Stimulated activated CD4-positive, alpha-beta T cell treated with anti-CD3 and anti-CD28 coated beads, Interleukin-1b, Interleukin-23, amount 100 ng/mL, for 48 hours (primary cell): ENCODE measurements around the gene DCT.
A peak's percentile ranks its signal among the peaks of the same experiment; 100 is the strongest.
"Not testable (repeated sequence)": the region's sequence is repeated elsewhere in the genome, so short reads cannot be mapped to it uniquely, and the experiment has no call there.

Experiments
- DNase-seq: peaks from one replicate; pipeline ENCODE4 v3.0.0-alpha.2; 2020

The DCT gene

DNA sequence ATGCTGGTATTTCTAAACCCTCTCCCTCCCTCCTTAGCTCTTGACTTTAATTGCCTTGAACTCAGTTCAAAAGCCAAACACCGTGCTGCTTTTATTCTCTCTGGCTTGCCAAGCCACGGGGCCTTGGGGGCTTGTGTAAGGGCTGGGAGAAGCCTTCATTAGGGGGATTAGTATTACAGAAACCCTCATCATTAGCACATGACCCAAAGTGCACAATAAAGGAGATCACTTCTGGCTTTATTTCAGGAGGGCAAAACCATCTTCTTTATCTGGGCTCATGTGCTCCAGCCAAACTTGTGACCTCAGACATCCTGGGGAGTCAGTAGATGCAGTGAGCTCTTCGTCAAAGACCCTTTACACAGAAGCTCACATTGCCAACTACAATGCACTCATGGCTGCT, at the start of gene DCT:
TSS of gene DCT (minus strand) at position 67 of the 400 bp plus-strand sequence. CDS start 427 bp downstream, outside the sequence.
- no peak for DNase-seq

DNA sequence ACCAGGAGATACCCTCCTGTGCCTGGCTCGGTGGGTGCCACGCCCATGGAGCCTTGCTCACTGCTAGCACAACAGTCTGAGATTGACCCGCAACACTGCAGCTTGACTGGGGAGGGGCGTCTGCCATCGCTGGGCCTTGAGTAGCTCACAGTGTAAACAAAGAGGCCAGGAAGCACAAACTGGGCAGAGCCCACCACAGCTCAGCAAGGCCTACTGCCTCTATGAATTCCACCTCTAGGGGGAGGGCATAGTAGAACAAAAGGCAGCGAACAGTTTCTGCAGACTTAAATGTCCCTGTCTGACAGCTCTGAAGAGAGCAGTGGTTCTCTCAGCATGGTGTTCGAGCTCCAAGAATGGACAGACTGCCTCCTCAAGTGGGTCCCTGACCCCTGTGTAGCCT, 47.5 kb upstream of the DCT start:
- not testable (repeated sequence) for DNase-seq

DNA sequence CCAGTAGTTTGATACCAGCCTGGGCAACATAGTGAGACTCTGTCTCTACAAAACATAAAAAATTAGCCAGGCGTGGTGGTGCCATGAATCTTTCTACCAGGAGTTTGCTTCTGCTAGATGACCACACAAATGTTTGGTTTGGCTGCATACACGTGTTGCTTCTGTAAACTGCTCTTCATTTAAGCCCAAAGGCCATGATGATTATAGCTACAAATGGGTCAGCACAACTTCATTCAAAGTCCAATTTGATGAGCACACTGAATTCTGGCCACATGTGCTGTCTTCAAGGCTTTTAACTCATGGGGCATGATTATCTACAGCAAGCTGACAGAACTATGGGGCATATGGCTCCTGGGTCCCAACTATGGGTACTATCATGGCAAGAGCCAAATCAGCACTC, 46.3 kb upstream of the DCT start:
- no peak for DNase-seq

DNA sequence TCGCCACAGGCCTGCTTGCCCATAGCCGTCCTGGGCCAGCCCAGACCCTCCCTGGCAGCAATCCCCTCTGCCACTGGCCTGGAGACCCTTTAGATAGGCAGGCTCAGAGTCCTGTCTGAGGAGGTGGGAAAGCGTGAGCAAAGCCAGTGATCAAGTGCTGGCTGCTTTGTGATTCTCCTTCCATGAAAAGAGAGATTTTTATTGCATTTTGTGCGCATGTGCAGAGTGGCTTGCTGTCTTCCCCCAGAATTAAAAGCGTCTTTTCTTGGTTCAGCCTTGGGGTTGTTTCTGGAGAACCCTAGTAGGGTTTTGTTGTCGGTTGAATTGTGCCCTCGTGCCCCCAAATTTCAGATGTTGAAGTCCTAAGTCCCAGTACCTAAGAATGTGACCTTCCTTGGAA, 44.9 kb upstream of the DCT start:
- no peak for DNase-seq

DNA sequence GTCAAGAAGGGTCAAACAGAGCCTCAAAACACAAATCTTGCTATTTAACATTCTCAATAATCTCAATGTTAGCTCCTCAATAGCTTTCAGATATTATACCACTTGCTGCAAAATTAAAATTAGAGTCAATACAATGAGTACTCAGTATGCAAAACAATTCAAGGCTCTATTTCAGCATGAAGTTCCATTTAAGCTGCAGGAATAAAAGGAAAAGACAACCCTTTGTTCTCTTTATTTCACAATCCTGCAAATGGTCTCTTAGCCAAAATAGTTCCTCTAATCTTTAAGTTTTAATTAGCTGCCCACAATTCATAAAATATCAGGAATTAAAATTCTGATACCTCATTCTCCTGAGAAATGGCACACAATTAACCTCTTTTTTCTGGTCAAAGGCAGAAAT, 40.5 kb upstream of the DCT start:
- DNase-seq = no peak

DNA sequence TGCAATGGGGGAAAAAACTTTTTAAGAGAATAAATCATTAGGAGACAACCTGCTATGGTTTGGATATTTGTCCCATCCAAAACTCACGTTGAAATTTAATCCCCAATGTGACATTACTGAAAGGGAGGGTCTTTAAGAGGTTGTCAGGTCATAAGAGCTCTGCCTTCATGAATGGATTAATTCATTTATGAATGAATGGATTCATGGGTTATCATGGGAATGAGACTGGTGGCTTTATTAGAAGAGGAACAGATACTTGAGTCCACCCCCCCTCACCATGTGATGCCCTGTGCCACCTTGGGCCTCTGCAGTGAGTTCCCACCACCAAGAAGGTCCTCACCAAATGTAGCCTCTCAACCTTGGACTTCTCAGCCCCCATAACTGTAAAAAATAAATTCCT, 37.0 kb upstream of the DCT start:
- no peak for DNase-seq

DNA sequence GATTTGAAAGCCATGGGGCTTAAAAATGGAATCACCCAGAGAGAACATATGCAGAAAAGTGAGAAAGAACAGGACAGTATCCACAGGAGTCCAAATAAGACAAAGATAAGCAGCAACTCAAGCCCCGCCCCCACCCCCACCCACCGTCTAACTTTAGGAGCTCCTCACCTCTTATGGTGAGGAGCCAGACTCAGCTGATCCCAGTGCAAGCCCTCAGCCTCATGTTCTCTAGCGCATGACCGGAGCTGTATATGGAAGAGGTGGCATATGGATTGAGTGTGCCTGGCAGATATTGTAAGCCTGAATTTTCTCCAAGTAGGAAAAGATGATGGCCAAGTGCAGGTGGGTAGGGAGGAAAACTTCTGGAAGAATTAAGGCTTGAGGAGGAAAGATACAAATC, 36.4 kb upstream of the DCT start:
- no peak for DNase-seq

DNA sequence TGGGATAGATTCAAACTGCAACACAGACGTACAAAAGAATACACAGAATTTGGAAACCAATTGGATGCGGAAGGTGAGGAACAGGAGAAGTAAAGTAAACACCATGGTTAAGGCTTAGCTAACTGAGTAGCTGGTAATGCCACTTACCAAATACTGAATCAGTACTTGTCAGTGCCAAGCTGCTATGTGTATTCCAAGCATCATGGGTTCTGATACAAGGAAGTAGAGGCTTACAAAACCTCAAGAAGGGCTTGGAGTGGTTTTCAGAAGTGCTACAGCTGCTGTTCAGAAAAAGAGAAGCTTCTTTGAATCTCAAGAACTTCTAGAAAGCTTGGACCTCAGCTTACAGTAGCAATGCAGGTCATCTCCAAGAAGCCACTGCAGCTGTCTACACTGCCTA, 35.9 kb upstream of the DCT start:
- DNase-seq = no peak

DNA sequence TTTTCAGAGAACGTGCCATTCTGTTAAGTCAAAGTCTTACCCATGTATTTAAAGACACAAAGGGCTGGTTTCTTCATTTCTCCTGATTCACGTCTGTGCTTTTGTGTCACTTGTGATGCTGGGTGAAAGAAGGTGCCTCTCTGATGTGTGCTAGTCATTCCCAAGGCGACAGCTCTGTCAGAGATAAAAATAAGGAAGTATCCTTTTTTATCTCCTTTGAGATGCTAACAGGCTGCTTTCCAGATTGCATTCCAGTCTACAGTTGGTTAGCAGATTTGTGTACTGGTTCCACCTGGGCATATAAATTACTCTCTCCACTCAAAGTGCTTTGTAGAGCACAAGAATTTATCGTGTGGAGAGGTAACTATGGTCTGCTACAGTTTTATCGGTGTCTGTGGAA, 33.5 kb upstream of the DCT start:
- DNase-seq = no peak

DNA sequence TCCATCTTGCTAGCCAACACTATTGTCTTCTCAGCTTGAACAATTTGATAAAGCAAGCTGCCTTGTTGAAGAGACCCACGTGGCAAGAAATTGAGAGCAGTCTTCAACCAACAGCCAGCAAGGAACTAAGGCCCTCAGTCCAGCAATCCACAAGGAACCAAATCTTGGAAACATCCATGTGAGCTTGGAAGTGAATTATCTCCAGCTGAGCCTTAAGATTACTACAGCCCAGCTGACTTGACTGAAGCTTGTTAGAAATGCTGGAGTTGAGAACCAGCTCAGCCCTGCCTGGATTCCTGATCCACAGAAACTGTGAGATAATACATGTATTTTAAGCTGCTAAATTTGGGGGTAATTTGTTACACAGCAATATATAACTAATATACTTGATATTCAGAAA, 26.2 kb upstream of the DCT start:
- DNase-seq = no peak

DNA sequence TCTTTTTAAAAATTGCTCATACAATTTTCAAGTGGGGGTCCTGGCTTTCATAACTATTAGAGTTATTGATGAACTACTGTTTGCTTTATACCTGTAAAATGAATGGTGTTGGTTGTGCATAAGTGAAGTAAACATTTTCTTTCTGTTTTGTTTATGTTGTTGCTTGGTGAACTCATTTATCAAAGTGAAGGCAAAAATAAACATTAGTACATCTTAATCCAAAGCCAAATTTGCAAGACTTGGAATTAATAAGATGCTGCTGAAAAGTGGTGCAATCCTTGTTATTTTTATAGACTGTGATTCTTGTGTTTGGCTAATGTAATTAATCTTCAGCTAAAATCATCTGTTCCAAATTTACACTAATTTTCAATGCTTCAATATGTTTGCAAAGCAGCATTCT, 24.4 kb upstream of the DCT start:
- DNase-seq = no peak

DNA sequence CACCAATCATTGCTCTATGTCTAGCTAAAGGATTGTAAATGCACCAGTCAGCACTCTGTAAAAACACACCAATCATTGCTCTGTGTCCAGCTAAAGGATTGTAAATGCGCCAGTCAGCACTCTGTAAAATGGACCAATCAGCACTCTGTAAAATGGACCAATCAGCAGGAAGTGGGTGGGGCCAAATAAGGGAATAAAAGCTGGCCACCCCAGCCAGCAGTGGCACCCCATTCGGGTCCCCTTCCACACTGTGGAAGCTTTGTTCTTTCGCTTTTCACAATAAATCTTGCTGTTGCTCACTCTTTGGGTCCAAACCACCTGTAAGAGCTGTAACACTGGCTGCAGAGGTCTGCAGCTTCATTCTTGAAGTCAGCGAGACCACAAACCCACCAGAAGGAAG, 19.3 kb upstream of the DCT start:
- DNase-seq = not testable (repeated sequence)

DNA sequence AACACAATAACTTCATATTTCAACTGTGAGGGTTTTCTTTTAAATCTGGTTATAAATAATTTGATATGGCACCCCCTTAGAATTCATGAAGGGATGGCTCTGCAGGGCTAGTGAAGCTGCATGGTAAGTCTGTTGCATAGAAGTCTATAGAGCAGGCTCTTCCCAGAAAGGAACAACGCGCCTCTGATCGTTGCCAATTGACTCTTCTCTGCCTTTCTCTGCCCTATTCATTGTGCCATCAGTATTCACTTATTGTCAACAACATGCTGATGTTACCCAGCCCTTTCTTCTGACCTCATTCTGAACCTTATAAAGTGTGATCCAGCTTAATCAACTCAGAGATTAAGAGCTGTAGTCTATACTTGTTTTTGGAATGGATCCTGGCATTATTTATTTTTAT, 16.3 kb upstream of the DCT start:
- no peak for DNase-seq

DNA sequence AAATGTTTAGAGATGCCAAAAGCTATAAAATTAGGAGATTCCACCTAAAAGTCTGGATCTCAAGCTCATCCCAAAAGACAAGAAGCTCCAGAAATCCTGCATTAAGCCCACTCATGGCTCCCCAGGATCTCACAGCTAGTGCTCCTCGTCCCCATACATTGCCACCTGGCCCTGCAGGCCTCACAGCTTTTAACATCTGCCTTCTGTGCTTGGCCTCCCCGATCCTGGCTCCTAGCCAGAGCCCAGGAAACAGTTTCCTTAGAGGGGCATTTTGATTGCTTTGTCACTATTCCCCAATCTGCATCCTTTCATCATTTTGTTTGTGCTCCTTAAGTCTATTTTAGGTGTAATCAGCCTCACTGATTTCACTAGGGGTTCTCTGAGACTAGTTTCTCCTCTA, 14.5 kb upstream of the DCT start:
- DNase-seq = no peak

DNA sequence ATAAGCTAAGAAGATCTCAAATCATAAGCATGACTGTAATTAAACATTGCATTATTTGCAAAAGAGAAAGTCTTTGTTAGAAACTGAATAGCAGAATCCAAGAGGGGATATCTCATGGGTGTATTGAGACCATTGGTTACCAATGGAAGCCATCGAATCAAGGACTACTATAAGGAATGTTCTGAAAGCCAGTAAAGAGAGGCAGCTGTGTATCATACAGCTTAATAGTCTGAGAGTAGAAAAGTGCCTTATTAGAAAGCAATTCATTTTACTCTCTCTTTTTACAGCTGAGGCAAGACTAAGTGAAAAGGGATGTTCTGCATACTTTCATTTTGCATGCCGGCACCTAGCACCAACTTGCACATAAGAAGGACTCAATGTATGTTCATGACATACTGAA, 7.6 kb upstream of the DCT start:
- DNase-seq = no peak

DNA sequence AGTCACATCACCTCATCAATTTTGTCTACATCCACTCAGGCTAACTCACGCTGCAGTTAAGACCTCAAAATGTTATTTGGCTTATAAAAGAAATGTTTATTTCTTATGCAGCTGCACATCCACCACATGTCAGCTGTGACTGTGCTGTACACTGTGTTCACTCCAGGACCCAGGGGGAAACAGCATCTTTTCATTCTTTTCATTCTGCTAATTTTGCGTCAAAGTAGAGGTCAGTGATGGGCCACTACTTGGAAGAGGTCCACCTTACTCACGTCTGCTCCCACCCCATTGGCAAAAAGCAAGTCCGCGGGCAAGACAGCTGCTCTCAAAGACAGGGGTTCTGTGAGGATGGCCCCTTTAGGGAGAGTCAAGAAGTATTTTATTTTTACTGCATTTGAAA, 4.5 kb upstream of the DCT start:
- no peak for DNase-seq

DNA sequence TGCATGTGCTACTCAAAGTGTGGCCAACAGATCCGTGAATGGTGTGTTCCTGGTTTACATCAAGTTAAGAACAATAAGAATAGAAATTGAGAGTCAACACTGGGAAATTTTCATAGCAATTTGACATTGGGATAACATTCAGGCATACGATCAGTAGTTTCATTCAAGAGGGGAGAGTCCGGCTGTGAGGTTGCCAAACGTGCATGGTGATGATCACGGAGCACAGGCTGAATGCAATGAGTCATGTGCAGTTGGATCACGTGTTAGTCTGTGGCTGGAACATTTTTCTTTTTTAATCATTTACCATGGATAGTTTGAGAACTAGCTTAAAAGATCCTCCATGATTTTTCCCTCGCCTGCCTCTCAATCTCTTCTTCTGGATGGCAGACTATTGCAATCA, 2.5 kb upstream of the DCT start:
- DNase-seq = no peak

DNA sequence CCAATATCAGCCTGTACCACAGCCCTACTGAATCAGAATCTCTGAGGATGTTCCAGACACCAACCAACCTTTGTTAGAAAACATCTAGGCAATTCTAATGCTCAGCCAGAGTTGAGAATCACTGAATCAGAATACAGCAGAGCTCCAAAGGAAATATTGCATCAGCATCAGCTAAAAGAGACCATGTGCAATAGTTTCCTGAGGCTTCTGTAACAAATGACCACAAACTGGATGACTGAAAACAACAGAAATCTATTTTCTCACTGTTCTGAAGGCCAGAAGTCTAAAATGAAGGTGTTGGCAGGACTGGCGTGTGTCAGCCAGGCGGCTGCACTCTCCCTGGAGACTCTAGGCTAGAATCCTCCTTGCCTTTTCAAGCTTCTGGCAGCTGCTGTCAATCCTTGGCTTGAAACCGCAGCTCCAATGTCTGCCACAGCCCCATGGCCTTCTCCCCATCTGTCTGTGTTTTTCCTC, 1.2 kb upstream of the DCT start:
- no peak for DNase-seq

DNA sequence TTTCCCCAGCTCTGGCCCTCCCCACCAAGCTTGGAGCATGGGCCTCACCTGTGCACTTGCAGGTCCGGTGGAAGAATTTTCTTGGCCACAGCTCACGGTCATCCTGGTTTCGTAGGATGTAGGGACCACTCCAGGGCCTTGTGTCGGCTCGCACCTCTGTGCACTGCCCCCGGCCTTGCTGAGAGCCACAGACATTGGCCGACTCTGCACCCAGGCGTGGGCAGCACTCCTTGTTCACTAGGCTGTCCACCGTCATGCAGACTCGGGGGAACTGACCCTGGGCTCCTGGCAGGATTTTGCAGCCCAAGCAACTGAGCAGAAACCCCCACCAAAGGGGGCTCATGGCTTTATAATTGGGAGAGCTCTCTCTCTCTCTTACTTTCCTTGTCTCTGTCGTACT, 569 bp downstream of the DCT start:
- DNase-seq = no peak

DNA sequence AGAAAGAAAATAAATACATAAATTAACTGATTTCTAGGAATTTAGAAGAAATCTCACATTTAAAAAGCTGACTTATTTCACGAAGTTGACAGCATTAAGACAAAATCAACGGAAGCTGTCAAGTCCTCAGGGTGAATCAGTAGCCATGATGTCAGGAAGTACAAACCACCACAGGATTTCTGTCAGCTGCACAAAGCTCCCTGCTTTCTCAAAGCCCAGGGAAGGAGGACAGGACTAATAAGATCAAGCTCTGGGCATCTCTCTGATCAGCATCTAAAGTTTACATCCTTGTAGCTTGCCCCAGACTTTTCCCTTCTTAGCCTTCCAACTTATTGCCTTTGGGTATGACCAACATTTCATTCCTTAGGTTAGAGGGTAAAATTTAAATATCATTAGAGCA, 9.4 kb downstream of the DCT start:
- DNase-seq = no peak

DNA sequence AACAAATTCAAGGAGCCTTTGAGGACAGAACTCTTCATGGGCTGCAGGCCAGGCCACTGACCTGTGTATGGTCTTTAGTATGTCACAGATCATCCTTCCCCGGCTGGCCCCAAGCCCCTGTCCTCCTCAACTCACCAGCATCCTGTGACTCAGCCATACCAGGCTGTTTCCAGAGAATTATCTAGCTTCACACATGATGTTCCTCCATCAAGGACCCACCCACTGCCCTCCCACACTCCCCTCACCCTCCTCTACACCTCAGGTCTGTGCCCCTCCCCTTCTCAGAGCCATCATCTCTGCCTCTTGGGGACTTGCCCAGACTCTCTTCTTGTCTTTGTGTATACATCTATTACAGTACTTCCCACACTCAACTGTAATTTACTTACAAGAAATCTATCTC, 14.7 kb downstream of the DCT start:
- DNase-seq = peak; percentile 58

DNA sequence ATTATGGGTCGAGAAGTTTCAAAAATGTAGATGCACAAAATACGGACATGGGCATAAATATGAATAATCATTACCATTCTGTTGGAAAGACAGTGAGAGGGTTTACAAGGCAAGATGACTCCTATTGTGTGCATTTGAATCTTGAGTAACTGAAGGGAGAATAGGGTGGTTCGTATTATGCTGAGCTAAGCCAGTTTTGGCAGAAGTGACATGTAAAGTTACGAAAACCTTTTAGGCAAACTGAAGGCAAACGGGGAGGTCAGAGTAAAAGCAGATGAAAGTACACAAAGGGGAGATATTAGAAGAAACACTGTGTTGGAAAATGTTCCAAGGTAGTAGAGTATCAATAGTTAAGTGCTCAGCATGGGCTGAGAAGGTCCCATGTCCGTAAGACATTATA, 16.8 kb downstream of the DCT start:
- no peak for DNase-seq

DNA sequence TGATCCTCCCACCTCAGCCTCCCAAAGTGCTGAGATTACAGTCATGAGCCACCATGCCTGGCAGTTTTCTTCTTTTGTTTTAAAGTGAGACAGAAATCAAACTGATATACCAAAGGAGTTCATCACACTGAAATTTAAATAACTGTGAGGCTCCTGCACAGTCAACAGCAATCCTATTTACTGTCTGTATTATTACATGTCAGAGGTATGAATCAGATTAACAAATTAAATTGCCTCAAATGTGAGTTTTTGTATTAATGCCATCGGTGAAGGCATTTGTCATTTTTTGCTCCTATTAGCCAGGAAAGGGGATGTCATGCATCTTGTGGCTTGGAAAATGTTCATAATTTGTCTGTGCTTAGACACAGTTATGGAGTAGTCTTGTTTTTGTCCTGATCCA, 20.4 kb downstream of the DCT start:
- no peak for DNase-seq

DNA sequence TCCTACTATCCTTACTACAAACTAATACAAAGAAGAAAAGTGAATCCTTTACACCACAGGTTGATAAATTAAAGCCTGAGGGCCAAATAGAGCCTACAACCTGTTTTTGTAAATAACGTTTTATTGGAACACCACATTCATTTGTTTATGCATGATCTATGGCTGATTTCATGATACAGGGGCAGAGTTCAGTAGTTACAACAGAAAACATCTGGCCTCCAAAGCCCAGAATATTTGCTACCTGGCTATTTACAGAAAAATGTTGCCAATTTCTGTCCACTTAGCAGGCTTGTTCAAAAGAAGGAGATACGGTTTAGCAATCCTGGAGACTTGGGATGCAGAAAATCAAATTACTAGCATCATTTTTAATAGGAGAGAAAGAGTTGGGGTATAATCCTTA, 24.1 kb downstream of the DCT start:
- DNase-seq = no peak

DNA sequence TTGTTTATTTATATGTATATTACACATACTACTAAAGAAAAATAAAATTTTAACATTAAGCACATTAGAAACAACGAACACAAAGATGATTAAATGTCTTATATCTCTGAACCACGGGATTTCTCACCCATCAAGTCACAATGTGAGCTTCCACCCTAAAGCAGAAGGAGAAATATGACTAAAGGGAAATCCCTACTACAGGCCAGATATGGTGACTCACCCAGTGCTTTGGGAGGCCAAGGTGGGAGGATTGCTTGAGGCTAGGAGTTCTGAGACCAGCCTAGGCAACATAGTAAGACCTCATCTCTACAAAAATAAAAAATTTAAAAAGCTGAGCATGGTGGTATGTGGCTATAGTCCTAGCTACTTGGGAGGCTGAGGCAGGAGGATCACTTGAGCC, 24.6 kb downstream of the DCT start:
- peak; percentile 39 for DNase-seq

DNA sequence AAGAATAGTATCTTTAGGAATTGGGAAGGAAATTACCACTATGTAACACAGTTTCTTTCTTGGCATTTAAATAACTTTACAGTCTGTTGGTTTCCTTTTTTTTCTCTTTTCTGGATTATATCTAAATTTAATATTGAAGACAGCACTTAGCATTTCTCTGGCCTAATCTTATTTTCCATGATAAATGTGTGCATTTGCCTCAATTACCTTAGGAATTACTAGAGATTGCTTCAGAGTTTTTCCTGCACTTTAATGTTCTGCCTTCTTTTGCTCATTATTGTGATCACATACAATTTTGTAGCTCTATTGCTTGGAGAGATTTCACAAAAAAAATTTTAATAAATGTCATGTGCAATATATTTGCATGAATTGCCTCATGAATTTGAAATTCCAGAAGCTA, 25.1 kb downstream of the DCT start:
- no peak for DNase-seq
